Measurements from ENCODE around the gene MGAT3.

Gene MGAT3

GRCh38 chr22:39448205-39449054 lies 8.4 kb upstream of the MGAT3 start:
- DNase-seq (ENCODE audit: insufficient read length, low spot score) (no peak), FAIRE-seq (no peak)

GRCh38 chr22:39449708-39450107 lies 7.1 kb upstream of the MGAT3 start:
- DNase-seq (ENCODE audit: insufficient read length, low spot score) (no peak), FAIRE-seq (no peak)

- DNase-seq (ENCODE audit: insufficient read length, low spot score), result no peak
- FAIRE-seq, result no peak
Measured at GRCh38 chr22:39450258-39450955, 6.4 kb upstream of the MGAT3 start.

GRCh38 chr22:39452740-39453040 lies 4.1 kb upstream of the MGAT3 start:
- DNase-seq (ENCODE audit: insufficient read length, low spot score), result no peak
- no peak for FAIRE-seq

- DNase-seq (ENCODE audit: insufficient read length, low spot score) (no peak), FAIRE-seq (no peak)
Measured at GRCh38 chr22:39453765-39454378, 2.9 kb upstream of the MGAT3 start.

- no peak for DNase-seq (ENCODE audit: insufficient read length, low spot score)
- no peak for FAIRE-seq
Measured at GRCh38 chr22:39454385-39454871, 2.4 kb upstream of the MGAT3 start.

GRCh38 chr22:39457198-39457555 lies 365 bp downstream of the MGAT3 start:
- no peak for DNase-seq (ENCODE audit: insufficient read length, low spot score)

GRCh38 chr22:39457556-39458443 lies 988 bp downstream of the MGAT3 start:
- no peak for DNase-seq (ENCODE audit: insufficient read length, low spot score)
- FAIRE-seq, result no peak

More at GRCh38 chr22:39457198-39457555, 365 bp downstream of the MGAT3 start:
- no peak for FAIRE-seq

- FAIRE-seq, result no peak
- DNase-seq (ENCODE audit: insufficient read length, low spot score), result no peak
Measured at GRCh38 chr22:39458444-39459083, 1.8 kb downstream of the MGAT3 start.

- DNase-seq (ENCODE audit: insufficient read length, low spot score), result no peak
- FAIRE-seq, result no peak
Measured at GRCh38 chr22:39459681-39460080, 2.9 kb downstream of the MGAT3 start.

- FAIRE-seq, result no peak
- no peak for DNase-seq (ENCODE audit: insufficient read length, low spot score)
Measured at GRCh38 chr22:39462443-39463221, 5.8 kb downstream of the MGAT3 start.

GRCh38 chr22:39463277-39463676 lies 6.5 kb downstream of the MGAT3 start:
- FAIRE-seq (no peak), DNase-seq (ENCODE audit: insufficient read length, low spot score) (no peak)

- DNase-seq (ENCODE audit: insufficient read length, low spot score), result no peak
- no peak for FAIRE-seq
Measured at GRCh38 chr22:39463931-39464390, 7.1 kb downstream of the MGAT3 start.

GRCh38 chr22:39466228-39467006 lies 9.6 kb downstream of the MGAT3 start:
- no peak for FAIRE-seq

GRCh38 chr22:39467390-39467895 lies 10.6 kb downstream of the MGAT3 start:
- DNase-seq (ENCODE audit: insufficient read length, low spot score) (no peak), FAIRE-seq (no peak)

More at GRCh38 chr22:39466228-39467006, 9.6 kb downstream of the MGAT3 start:
- DNase-seq (ENCODE audit: insufficient read length, low spot score), result no peak

GRCh38 chr22:39468487-39469325 lies 11.9 kb downstream of the MGAT3 start:
- no peak for DNase-seq (ENCODE audit: insufficient read length, low spot score)
- no peak for FAIRE-seq

GRCh38 chr22:39469326-39469680 lies 12.5 kb downstream of the MGAT3 start:
- FAIRE-seq, result no peak
- no peak for DNase-seq (ENCODE audit: insufficient read length, low spot score)

Measured in HTR-8/SVneo (cell line).